Activated naive CD8-positive, alpha-beta T cell treated with anti-CD3 and anti-CD28 coated beads, Interleukin-2, amount 10 ng/mL, durations not matched to agents 7 days and 5 days (primary cell): ENCODE data around the gene COL20A1. TPM values are rescaled to one million over a fixed set of nuclear protein-coding genes. Genes with fewer than 3 reads are reported as not detected.

Experiments used
- ATAC-seq: fragments of 150-1000 bp; cut with Tn5 transposase; one replicate; pipeline ENCODE4 v1.10.0; 2021; ENCODE audit warnings: low read depth, moderate library complexity
- POLR2A ChIA-PET: fragments of 350-600 bp; sonication (Branson Sonifier 250); formaldehyde crosslinking; loops from one replicate; lab custom pipeline; 2021; ENCODE audit warnings: antibody characterized with exemption; lab: Charles Lee
- DNase-seq: peaks from one replicate; pipeline ENCODE4 v3.0.0; 2021
- H3K27ac Mint-ChIP-seq: one replicate; pipeline ENCODE4 v1.8.0; 2022; ENCODE audit warnings: mild to moderate bottlenecking, mixed read lengths
- H3K27me3 Mint-ChIP-seq: one replicate; pipeline ENCODE4 v1.8.0; 2022; ENCODE audit warnings: mild to moderate bottlenecking, moderate library complexity, mixed read lengths
- H3K36me3 Mint-ChIP-seq: one replicate; pipeline ENCODE4 v1.8.0; 2021; ENCODE audit warnings: mild to moderate bottlenecking, mixed read lengths
- H3K4me1 Mint-ChIP-seq: one replicate; pipeline ENCODE4 v1.8.0; 2021; ENCODE audit warnings: mixed read lengths
- H3K4me3 Mint-ChIP-seq: one replicate; pipeline ENCODE4 v1.8.0; 2022; ENCODE audit warnings: mild to moderate bottlenecking, moderate library complexity, mixed read lengths
- H3K9me3 Mint-ChIP-seq: one replicate; pipeline ENCODE4 v1.8.0; 2021; ENCODE audit warnings: mixed read lengths
- total RNA-seq, 2 experiments: library from RNA; stranded (reverse); gene quantifications; one replicate each; pipeline ENCODE4 v1.2.3, GENCODE V29; 2021

Gene COL20A1
- total RNA-seq, 2 experiments from 2014 or later: 0.26 TPM; not detected in 1

DNA sequence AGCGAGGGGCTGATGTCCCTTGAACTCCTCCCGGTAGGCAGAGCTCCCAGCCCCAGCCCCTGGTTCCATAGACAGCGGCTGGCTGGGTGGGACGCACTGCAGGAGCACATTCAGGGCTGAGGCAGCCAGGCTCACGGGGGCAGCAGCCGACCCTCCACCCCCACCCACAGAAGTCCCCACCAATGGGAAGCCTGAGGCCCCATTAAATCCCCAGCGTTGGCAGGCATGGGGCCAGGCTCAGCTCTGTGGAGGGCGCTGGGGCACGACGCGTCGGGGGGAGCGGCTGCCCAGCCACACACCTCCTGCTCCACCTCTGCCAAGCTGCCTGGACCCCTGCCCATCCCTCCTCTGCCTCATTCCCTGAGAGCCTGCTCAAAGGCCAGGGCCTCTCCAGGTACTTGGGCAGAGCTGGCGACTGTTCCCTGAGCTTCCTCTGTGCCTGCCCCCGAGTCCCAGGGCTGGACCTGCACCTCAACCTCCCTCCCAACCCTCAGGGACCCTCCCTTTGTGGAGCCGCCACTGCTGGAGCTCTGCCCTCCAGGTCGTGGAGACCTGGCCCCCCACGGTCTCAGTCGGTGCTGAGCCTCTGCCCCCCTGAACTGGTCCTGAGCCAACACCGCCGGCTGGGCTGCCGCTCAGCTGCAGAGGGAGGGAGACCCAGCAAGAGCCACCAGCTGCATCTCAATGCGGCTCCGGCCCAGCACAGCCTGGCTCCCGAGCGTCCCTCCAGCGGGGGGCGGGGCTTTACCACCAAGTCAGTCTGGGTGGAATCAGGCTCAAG, 59.0 kb downstream of the COL20A1 start:
- no peak for DNase-seq
- no peaks in the 10 kb centered on the region for H3K27me3 Mint-ChIP-seq
- H3K9me3 Mint-ChIP-seq: peaks cover 7% of the 10 kb centered on the region
- no peaks in the 10 kb centered on the region for H3K4me1 Mint-ChIP-seq
- H3K36me3 Mint-ChIP-seq: no peaks in the 10 kb centered on the region
- no peak overlapping the region for H3K4me3 Mint-ChIP-seq
- POLR2A ChIA-PET: no interaction called here
- H3K27ac Mint-ChIP-seq: no peak overlapping the region
- ATAC-seq: no peak

DNA sequence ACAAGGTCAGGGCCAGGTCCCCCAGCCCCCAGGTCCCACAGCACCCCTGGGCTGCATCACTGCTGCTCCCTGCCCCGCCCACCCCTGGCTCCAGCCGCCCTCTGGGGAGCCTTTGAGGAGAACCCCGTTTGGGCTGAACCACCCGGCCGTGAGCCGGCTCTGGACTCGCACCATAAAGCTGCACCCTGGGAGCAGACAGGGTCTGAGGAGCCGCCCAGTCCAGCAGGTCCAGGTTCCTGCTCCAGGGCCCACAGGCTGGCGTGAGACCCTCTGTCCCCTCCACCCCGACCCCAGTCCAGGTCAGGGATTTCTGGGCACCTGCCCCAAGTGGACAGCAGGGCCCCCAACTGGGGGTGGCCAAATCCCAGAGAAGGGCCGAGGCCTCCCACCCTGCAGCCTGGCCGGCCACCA, 59.8 kb downstream of the COL20A1 start:
- Mint-ChIP-seq H3K4me1 (no peaks in the 10 kb centered on the region), H3K36me3 (no peaks in the 10 kb centered on the region), H3K27ac (no peak overlapping the region), H3K4me3 (no peak overlapping the region), H3K9me3 (peaks cover 8% of the 10 kb centered on the region), H3K27me3 (no peaks in the 10 kb centered on the region)
- DNase-seq: no peak
- POLR2A ChIA-PET: no interaction called here
- no peak for ATAC-seq

DNA sequence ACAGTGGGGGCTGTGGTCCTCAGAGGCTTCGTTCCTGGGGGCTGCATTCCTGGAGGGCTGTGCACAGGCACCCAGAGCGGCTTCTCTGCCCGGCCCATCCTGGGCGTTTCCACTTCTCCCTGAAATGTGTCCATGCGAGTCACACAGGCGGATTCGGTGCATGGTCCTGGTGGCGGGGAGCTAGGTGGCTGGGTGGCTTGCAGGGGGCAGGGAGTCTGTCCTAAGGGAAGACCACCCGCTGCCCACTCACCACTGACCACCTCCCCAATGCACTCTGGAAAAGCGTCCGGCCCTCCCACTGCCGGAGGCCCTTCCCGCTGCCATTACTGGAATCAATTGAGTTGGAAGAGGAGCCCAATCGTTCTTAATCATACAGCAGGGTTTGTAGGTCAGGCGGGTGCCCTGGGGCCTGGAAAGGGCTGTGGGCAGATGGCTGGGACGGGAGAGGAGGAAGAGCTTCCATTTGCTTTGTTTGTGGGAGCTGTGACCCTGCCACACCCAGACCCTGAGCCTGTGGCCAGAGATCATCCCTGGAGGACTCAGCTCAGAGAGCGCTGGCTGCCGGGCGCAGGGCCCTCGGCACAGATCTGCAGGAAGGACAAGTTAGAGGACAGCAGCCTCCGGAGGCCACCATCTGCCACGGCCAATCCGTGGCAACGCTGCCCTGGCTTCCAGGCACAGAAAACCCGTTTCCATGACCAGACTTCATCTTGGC, 61.8 kb downstream of the COL20A1 start:
- no peak for ATAC-seq
- Mint-ChIP-seq H3K36me3 (no peaks in the 10 kb centered on the region), H3K27ac (no peak overlapping the region), H3K4me3 (no peak overlapping the region), H3K27me3 (no peaks in the 10 kb centered on the region), H3K4me1 (no peaks in the 10 kb centered on the region), H3K9me3 (peaks cover 8% of the 10 kb centered on the region)
- DNase-seq: no peak
- POLR2A ChIA-PET: no interaction called here

DNA sequence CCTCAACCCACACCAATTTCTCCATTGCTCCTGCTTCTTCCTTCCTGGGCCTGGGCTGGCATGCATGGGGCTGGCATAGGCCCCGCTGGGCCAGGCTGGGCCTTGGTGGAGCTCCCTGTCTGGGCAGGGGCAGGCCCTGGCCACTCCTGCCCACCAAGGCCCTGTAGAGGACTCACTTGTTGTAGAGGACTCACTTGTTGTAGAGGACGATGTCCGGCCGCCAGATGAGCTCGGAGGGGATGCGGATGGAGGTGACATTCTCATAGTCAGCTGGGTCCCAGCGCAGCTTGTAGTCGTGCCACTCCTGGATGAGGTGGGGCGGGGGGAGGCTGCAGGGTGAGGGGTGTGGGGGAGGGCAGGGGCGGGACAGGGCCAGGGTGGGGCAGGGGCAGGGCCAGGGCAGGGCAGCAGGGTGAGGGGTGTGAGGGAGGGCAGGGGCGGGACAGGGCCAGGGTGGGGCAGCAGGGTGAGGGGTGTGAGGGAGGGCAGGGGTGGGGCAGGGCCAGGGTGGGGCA, 62.9 kb downstream of the COL20A1 start:
- Mint-ChIP-seq H3K27ac (no peak overlapping the region), H3K9me3 (peaks cover 5% of the 10 kb centered on the region), H3K36me3 (no peaks in the 10 kb centered on the region), H3K4me1 (no peaks in the 10 kb centered on the region), H3K4me3 (no peak overlapping the region), H3K27me3 (no peaks in the 10 kb centered on the region)
- POLR2A ChIA-PET: no interaction called here
- no peak for DNase-seq
- ATAC-seq: no peak

DNA sequence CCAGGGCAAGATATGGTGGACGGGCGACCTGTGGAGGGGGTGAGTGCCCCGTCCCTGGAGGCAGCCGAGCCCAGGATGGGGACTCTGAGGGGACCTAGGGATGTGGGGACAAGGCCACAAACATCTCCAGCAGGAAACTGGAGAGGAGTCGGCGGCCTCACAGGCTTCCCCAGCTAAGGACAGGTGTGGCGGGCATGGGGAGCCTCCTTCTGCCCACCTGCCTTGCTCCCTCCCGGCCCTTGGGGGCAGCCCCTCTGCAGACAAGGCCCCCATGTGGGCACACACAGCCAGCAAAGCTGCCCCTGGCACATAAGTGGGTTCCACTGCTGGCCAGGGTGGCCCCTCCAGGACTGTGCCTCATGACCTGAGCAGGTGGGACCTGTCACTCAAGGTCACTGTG, 63.5 kb downstream of the COL20A1 start:
- POLR2A ChIA-PET: no interaction called here
- Mint-ChIP-seq H3K4me1 (no peaks in the 10 kb centered on the region), H3K9me3 (peaks cover 3% of the 10 kb centered on the region), H3K27ac (no peak overlapping the region), H3K27me3 (no peaks in the 10 kb centered on the region), H3K36me3 (no peaks in the 10 kb centered on the region), H3K4me3 (no peak overlapping the region)
- ATAC-seq (no peak), DNase-seq (no peak)

DNA sequence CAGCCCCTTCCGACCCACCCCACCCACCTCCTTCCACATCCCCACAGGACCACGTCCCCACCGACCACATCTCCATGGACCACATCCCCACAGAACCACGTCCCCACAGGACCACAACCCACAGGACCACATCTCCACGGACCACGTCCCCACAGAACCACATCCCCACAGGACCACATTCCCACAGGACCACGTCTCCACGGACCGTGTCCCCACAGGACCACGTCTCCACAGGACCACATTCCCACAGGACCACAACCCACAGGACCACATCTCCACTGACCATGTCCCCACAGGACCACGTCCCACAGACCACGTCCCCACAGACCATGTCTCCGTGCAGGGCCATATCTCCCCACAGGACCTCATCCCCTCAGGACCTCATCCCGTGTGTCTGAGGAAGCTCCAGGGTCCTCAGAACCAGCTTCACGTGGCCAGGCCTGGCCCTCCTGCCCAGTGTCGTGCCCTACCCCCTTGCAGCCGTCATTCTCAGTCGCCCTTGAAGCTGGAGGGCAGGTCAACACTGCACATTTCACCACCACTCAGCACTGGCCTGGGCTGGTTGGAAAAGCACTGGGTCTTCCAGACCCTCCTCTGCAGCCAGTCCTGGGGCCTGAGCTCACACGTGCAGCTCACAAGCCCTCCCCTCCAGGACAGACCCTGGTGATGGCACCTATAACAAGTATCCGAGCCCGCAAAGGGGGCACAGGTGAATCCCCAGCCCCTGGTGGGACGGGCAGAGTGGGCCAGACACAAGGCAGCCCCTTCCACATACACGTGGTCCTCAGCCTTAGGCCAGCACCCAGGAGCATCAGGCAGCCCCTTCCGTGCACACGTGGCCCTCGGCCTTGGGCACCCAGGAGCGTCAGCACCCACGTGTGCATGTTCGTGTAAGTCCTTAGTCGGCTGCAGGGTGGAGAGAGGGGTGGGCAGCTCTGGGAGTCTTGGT, 64.2 kb downstream of the COL20A1 start:
- Mint-ChIP-seq H3K4me1 (no peaks in the 10 kb centered on the region), H3K27me3 (peaks cover 2% of the 10 kb centered on the region), H3K4me3 (no peak overlapping the region), H3K36me3 (no peaks in the 10 kb centered on the region), H3K9me3 (peaks cover 3% of the 10 kb centered on the region), H3K27ac (no peak overlapping the region)
- no peak for DNase-seq
- no peak for ATAC-seq
- POLR2A ChIA-PET: interaction anchor here (0.6 kb wide), 1 partner anchor 120 kb away, joined by 3 read pairs; no protein-coding TSS in a partner anchor

DNA sequence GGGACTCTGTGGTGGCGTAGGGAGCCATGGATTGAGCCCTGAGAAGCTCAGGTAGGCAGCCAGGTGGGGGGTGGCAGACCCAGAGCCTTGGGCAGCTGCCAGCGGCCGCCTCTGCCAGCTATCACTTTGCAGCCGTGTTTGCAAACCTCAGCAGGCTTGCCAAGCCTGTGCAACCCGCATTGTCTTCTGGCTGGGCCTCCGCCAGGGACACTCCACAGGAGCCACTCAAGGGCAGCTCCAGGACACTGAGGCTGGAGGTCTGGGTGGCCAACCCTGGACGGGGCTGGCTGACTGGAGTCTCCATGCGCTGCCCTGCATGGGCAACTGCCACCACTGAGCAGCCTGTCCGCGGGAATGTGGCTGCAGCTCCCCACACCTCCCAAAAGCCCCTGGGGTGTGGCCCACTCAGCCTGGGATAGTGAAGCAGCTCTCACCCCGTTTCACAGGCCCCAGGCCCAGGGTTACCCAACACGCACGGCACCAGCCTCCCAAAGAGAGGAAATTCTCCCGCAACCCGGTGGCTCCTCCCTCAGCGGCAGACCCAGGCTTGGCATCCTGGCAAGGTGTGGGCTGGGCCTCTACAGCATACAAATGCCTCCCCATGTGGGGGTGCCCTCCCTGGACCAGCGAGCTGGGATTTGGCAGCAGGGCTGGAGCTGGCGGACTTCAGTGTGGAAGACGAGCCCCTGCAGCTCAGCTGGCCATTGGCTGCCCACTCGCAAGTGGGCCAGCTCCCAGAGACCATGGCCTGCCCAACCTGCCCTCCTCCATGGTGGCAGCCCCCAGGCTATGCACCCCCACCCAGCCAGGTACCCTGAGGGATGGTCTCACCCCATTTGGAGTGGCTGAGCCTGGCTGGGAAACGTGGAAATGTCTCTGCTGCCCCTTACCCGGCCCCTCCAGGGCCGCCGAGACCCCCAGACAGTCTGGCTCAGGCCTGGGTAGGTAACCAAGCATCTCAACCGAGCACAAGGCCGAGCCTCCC, 65.2 kb downstream of the COL20A1 start:
- no peaks in the 10 kb centered on the region for H3K4me1 Mint-ChIP-seq
- H3K27me3 Mint-ChIP-seq: peaks cover 10% of the 10 kb centered on the region
- H3K9me3 Mint-ChIP-seq: peaks cover 3% of the 10 kb centered on the region
- ATAC-seq (no peak), DNase-seq (no peak)
- POLR2A ChIA-PET: no interaction called here
- H3K36me3 Mint-ChIP-seq: no peaks in the 10 kb centered on the region
- H3K27ac Mint-ChIP-seq: no peak overlapping the region
- no peak overlapping the region for H3K4me3 Mint-ChIP-seq

DNA sequence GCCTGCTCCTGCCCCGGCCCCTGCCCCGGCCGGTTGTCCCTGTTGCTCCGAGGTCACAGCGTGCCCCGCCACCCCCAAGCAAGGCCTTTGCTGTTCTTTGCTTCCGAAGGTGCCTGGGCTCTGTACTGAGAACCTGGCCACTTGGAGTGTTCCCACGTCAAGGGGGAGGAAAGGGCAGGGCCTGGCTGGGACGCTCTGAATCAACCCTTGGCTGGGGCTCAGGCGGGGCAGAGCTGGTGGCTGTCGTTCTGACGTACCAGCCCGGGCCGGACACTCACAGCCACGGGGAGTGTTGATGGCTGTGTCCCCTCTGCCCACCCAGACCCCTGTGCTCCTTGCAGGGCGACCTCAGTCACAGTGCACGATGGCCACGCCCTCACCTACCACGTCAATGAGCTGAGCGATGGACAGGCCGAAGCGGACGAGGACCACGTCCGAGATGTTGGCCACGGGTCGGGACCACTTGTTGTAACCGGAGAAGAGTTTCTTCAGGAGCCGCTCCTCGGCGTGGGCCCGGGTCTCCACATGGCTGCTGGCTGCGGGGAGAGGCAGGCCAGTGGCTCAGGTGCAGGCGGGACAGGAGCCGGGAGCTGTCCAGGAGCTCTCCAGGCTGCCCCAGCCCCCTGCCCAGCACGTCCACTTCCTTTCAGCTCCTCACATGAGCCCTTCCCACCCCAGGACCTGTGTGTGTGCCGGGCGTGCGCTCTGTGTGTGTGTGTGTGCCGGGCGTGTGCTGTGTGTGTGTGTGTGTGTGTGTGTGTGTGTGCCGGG, 66.4 kb downstream of the COL20A1 start:
- no peaks in the 10 kb centered on the region for H3K4me1 Mint-ChIP-seq
- H3K36me3 Mint-ChIP-seq: no peaks in the 10 kb centered on the region
- POLR2A ChIA-PET: no interaction called here
- peaks cover 3% of the 10 kb centered on the region for H3K9me3 Mint-ChIP-seq
- H3K4me3 Mint-ChIP-seq: no peak overlapping the region
- H3K27me3 Mint-ChIP-seq: peaks cover 10% of the 10 kb centered on the region
- no peak overlapping the region for H3K27ac Mint-ChIP-seq
- DNase-seq (no peak), ATAC-seq (no peak)

DNA sequence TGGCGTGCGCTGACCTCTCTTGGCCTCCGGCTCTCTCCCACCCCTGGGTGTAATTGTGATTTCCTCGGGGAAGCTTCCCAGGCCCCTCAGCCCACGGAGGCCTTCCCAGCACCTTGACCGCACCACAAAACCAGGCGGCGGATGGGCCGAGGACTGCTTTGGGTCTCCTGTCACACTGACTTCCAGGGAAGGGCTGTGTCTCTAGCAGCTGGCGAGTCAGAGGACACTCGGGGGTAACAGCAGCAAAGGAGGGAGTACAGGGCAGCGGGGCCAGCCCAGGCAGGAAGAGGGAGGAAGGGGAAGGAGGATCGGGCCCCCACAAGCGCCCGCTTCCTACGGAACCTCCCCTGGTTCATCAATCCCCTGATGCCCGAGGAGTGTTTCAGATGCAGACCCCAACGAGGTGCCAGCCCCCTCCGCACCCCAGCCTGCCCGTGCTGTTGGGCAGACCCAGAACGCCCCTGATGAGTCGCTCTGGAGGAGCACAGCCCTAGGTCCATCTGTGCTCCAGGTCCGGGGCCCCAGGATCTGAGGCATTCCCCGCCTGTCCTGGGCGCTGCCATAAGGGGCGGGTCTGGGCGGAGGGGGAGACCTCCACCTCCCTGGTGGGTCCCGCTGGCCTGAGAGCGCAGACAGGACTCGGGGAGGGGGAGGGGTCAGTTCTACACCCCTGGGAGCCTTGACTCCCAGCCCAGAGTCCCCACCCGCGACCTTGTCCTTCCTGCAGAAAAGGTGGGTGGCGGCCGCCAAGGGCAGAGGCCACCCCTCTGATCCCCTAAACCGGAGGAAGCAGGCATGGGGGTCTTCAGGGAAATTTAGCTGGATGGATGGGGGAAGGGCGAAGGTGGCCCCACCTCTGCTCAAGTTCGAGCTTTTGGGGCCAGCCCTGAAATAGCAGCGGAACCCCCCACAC, 67.2 kb downstream of the COL20A1 start:
- POLR2A ChIA-PET: no interaction called here
- H3K27ac Mint-ChIP-seq: no peak overlapping the region
- peaks cover 10% of the 10 kb centered on the region for H3K27me3 Mint-ChIP-seq
- peaks cover 3% of the 10 kb centered on the region for H3K9me3 Mint-ChIP-seq
- H3K4me1 Mint-ChIP-seq: no peaks in the 10 kb centered on the region
- DNase-seq (no peak), ATAC-seq (no peak)
- H3K4me3 Mint-ChIP-seq: no peak overlapping the region
- H3K36me3 Mint-ChIP-seq: no peaks in the 10 kb centered on the region

DNA sequence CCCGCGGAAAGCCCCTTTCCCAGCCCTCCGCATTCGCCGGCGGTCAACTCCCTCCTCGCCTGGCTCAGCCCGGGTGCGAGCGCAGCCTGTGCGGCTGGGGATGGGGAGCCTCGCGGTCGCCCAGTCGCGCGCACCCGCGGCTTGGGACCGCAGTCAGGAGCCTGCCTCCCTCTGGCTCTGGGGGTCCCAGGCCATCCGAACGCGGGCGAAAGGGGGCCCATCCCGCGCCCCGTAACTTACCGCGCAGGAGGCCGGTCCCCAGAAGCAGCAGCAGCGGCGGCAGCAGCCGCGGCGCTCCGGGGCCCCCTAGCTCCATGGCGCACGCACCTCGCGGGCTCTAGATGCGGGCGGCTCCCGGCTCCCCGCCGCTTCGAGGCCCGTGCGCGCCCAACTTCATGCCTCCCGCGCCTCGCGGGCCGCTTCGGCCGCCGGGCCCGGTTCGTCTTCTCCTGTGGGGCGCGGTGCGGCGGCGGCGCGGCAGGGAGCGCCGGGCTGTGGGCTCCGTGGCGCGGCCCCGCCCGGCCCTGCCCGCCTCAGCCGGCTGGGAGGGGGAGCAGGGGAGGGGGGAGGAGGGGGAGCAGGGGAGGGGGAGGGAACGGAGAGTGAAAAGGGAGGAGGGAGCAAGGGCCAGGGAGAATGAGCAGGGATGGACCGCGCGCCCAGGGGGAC, 68.0 kb downstream of the COL20A1 start, which contains the start of gene CHRNA4:
Gene CHRNA4 (minus strand): TSS at position 500 of the 669 bp plus-strand sequence. CDS start 184 bp downstream, at position 316.
- DNase-seq (no peak), ATAC-seq (no peak)
- no peak within 1 kb of the TSS for H3K4me3 Mint-ChIP-seq
- no peaks in the 10 kb centered on the region for H3K4me1 Mint-ChIP-seq
- POLR2A ChIA-PET: no interaction called here
- H3K36me3 Mint-ChIP-seq: no peaks in the 10 kb centered on the region
- no peak within 1 kb of the TSS for H3K27ac Mint-ChIP-seq
- peaks cover 10% of the 10 kb centered on the region for H3K27me3 Mint-ChIP-seq
- H3K9me3 Mint-ChIP-seq: peaks cover 3% of the 10 kb centered on the region
